Body of pancreas (tissue), 4 donors: Measurements from ENCODE around the gene KDM1B.

ENCODE experiments used
- CTCF ChIP-seq, 7 experiments: fragments of 450-650 bp in 4 of 7; fragments of 200-600 bp in 3 of 7; sonication (generic) in 3 of 7; IDR thresholded peaks; one replicate each; pipeline ENCODE4 v1.5.1; 2016 to 2019; ENCODE audit warnings: antibody characterized with exemption in 7 of 7
- POLR2A ChIP-seq, 3 donors: fragments of 450-650 bp; IDR thresholded peaks; one replicate each; pipeline ENCODE4 v1.6.1; 2016; ENCODE audit warnings: antibody characterized with exemption in 3 of 3, mild to moderate bottlenecking in 2 of 3

- TF ChIP-seq CTCF (IDR thresholded peaks at IDR 0.05): no peak
- TF ChIP-seq POLR2A (IDR thresholded peaks at IDR 0.05): no peak
These were observed 105.4 kb downstream of the KDM1B start for GRCh38 chr6:18260448-18261106.
